OCI-LY3 (cell line): ENCODE results near the gene ALDH1L1.
A peak's percentile ranks its signal among the peaks of the same experiment; 100 is the strongest.

ENCODE experiments used
- CTCF ChIP-seq: fragments of 200-600, 300-600 bp; sonication (generic); IDR thresholded peaks from 2 replicates; pipeline ENCODE4 v1.5.1; 2014; ENCODE audit warnings: antibody characterized with exemption, low read length, low read depth
- EZH2phosphoT487 ChIP-seq: fragments of 200-600 bp; shearing (Covaris generic); IDR thresholded peaks from 2 replicates; pipeline ENCODE4 v1.6.1; 2018; ENCODE audit warnings: antibody characterized with exemption, mixed run types, low read depth

- TF ChIP-seq CTCF: peak; percentile 46
- no peak for TF ChIP-seq EZH2phosphoT487
These were observed 96.2 kb downstream of the ALDH1L1 start, which contains the start of gene SLC41A3 for GRCh38 chr3:126083913-126084767.
